ENCODE measurements around the gene TRIOBP. TPM values are rescaled to one million over a fixed set of nuclear protein-coding genes. Genes with fewer than 3 reads are reported as not detected.
A peak's percentile ranks its signal among the peaks of the same experiment; 100 is the strongest.

Gene TRIOBP
- total and polyA plus RNA-seq, 2 of the 4 experiments (the other 2 are of a cell fraction): 46.4 to 69.8 TPM

DNA sequence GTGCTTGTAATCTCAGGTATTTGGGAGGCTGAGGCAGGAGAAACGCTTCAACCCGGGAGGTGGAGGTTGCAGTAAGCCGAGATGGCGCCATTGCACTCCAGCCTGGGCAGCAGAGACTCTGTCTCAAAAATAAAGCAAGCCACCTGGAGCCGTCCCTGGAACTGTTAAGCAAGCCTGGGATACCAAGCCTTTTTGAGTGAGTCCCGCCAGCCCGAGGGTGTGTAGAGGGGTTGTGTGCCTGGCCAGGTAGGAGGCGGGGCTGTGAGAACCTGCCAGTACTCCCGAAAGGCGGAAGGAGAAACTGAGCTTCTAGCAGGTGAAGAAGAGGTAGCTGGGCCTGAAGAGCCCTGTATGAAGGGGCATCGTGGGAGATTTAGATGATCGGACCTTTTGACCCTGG is 52.4 kb downstream of the TRIOBP start:
- Histone ChIP-seq H3K4me1 (ENCODE audit: control insufficient read depth, insufficient read depth, low read length) (peaks cover 56% of the 10 kb centered on the region), H2AK9ac (replicated peaks; ENCODE audit: low read depth, low read length, poor library complexity) (peak overlapping the region; percentile 62), H3K23ac (ENCODE audit: low read depth, low read length) (no peak overlapping the region), H2BK20ac (ENCODE audit: low read depth, low read length) (0 out of 2 replicates have a peak overlapping the region, but pooled peaks have one; percentile 28), H3K4me2 (ENCODE audit: low read depth, low read length) (0 out of 2 replicates have a peak overlapping the region, but pooled peaks have one; percentile 5), H2BK120ac (ENCODE audit: low read depth, low read length) (peak overlapping the region; percentile 21; the same call in 1 of the 2 replicates), H2AFZ (replicated peaks; ENCODE audit: low read length, poor library complexity) (no peak overlapping the region), H2AK5ac (ENCODE audit: low read depth, low read length) (no peak overlapping the region), H4K8ac (ENCODE audit: low read depth in 2 of 2, low read length in 2 of 2) (peak overlapping the region in 1 of 2 experiments; percentile 4; a peak in 1 of 4 replicates), H3K27ac (ENCODE audit: insufficient read depth, low read length) (peak overlapping the region; percentile 18; the same call in 1 of the 2 replicates), H3K27me3 (ENCODE audit: control insufficient read depth, insufficient read depth, low read length) (no peaks in the 10 kb centered on the region), H3K56ac (ENCODE audit: extremely low read depth, insufficient read depth, low read length) (no peak overlapping the region), H4K91ac (ENCODE audit: insufficient read depth, low read depth, low read length) (no peak overlapping the region), H3K18ac (ENCODE audit: low read depth, low read length) (no peak overlapping the region), H4K20me1 (ENCODE audit: insufficient read depth, low read length) (peaks cover 50% of the 10 kb centered on the region), H3K36me3 (ENCODE audit: control insufficient read depth, insufficient read depth, low read length) (peaks cover 6% of the 10 kb centered on the region), H2BK5ac (ENCODE audit: low read depth, low read length, poor library complexity, severe bottlenecking) (peak overlapping the region; percentile 52), H3K9me1 (ENCODE audit: insufficient read depth, low read length) (peaks cover 29% of the 10 kb centered on the region), H3K4me3 (ENCODE audit: insufficient read depth, low read depth, low read length) (no peak overlapping the region), H2BK15ac (ENCODE audit: low read depth, low read length) (no peak overlapping the region; the same call in 2 of the 3 replicates), H3K9me3 (ENCODE audit: control insufficient read depth, insufficient read depth, low read length) (no peaks in the 10 kb centered on the region), H3K4ac (ENCODE audit: low read depth, low read length) (peak overlapping the region; percentile 13; the same call in 1 of the 2 replicates), H4K5ac (ENCODE audit: low read depth, low read length) (no peak overlapping the region), H3K14ac (replicated peaks; ENCODE audit: low read depth, low read length) (0 out of 2 replicates have a peak overlapping the region, but pooled peaks have one; percentile 14), H3K79me1 (ENCODE audit: low read depth in 1 of 2, low read length in 2 of 2) (peaks cover 27 to 81% of the 10 kb centered on the region in 2 experiments), H3K9ac (ENCODE audit: low read depth, low read length) (no peak overlapping the region)
- DNase-seq (no peak), ATAC-seq (ENCODE audit: low read depth) (no peak)
- TF ChIP-seq SMC3 (IDR thresholded peaks at IDR 0.05; ENCODE audit: low read depth, low read length) (no peak), POLR2A (IDR thresholded peaks at IDR 0.05; ENCODE audit: low read depth, low read length) (no peak), RFX5 (IDR thresholded peaks at IDR 0.05; ENCODE audit: low read depth, low read length) (no peak), BHLHE40 (IDR thresholded peaks at IDR 0.05; ENCODE audit: low read depth, low read length) (no peak), RCOR1 (IDR thresholded peaks at IDR 0.05; ENCODE audit: insufficient replicate concordance, low read length) (no peak), CHD1 (IDR thresholded peaks at IDR 0.05; ENCODE audit: low read depth, low read length) (no peak), MXI1 (IDR thresholded peaks at IDR 0.05; ENCODE audit: borderline replicate concordance, low read depth, low read length) (no peak), CTCF (conservative IDR thresholded peaks at IDR 0.05; ENCODE audit: low read depth, low read length) (no peak), NFE2L2 (IDR thresholded peaks at IDR 0.05; ENCODE audit: low read depth, low read length) (no peak), CEBPB (IDR thresholded peaks at IDR 0.05; ENCODE audit: low read depth, low read length) (no peak)
- TF ChIP-seq, protein P1, sequence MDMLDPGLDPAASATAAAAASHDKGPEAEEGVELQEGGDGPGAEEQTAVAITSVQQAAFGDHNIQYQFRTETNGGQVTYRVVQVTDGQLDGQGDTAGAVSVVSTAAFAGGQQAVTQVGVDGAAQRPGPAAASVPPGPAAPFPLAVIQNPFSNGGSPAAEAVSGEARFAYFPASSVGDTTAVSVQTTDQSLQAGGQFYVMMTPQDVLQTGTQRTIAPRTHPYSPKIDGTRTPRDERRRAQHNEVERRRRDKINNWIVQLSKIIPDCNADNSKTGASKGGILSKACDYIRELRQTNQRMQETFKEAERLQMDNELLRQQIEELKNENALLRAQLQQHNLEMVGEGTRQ (IDR thresholded peaks at IDR 0.05; ENCODE audit: low read depth, low read length): no peak
- in situ Hi-C loops (cut with MboI; ENCODE audit: low sequenced_read_pairs) (no loop called here), intact Hi-C loops (cut with micrococcal nuclease) (no loop called here), dilution Hi-C loops (cut with HindIII; ENCODE audit: low sequenced_read_pairs, unreplicated experiment) (no loop called here)
- POLR2A ChIA-PET (ENCODE audit: unreplicated experiment): no interaction called here
- WGBS, 2 experiments (ENCODE audit: extremely low coverage in 2 of 2, insufficient read length in 1 of 2): 73% methylated on average over 4 of the region's 12 CpGs; no CpG with 5 or more reads in 1 of the 2 experiments
- BruUV-seq (replicated peaks): no TSS peak
- CTCF ChIA-PET: no interaction called here

Data from IMR-90 (cell line).